GM12874 (cell line): Measurements from ENCODE around the gene AGPAT3.

Experiments
- CTCF ChIP-seq: IDR thresholded peaks from 2 replicates; pipeline ENCODE4 v1.5.1; 2011; ENCODE audit warnings: low read depth, mild to moderate bottlenecking, control low read depth, low read length, moderate library complexity; ENCODE audit not compliant: insufficient read depth

The AGPAT3 gene

GRCh38 chr21:43942201-43942600 is 77.2 kb downstream of the AGPAT3 start:
- no peak for TF ChIP-seq CTCF

GRCh38 chr21:43942621-43943020 is 77.6 kb downstream of the AGPAT3 start:
- no peak for TF ChIP-seq CTCF

- no peak for TF ChIP-seq CTCF
These were observed 78.6 kb downstream of the AGPAT3 start for GRCh38 chr21:43943512-43944077.

GRCh38 chr21:43944078-43944633 is 79.1 kb downstream of the AGPAT3 start:
- TF ChIP-seq CTCF, result no peak

- no peak for TF ChIP-seq CTCF
These were observed 79.7 kb downstream of the AGPAT3 start for GRCh38 chr21:43944757-43945156.

- TF ChIP-seq CTCF, result no peak
These were observed 83.9 kb downstream of the AGPAT3 start for GRCh38 chr21:43948740-43949498.

GRCh38 chr21:43949499-43950208 is 84.6 kb downstream of the AGPAT3 start:
- no peak for TF ChIP-seq CTCF
